ENCODE measurements around the gene DDX10. TPM values are rescaled to one million over a fixed set of nuclear protein-coding genes. Genes with fewer than 3 reads are reported as not detected.
"Not testable (repeated sequence)": the region's sequence is repeated elsewhere in the genome, so short reads cannot be mapped to it uniquely, and the experiment has no call there.

The DDX10 gene
- total RNA-seq, 1 donor from 2014 or later, result 32.2 TPM

DNA sequence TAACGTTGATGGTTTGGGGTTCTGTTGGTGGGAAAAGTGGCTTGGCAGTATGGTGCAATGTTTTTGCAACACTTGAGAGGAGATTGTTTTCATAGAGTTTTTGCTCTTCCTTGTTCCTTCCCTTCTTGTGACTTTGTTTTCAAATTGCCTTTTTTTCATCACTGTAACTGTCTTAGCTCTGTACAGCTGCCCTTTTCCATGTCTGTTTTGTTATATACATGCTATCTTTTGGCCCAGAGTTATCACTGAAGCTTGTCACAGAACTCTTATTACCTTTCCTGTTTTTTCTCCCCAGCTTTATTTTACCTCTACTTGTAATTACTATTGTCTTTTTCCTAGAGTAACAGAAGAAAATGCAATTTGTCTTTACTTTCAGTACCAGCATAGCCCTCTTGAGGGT, 154.1 kb downstream of the DDX10 start:
- Histone ChIP-seq H3K9me3 (ENCODE audit: insufficient read depth, low read depth, low read length) (no peaks in the 10 kb centered on the region), H3K4me1 (ENCODE audit: insufficient read depth, low read length) (no peaks in the 10 kb centered on the region), H3K9ac (ENCODE audit: low read length) (no peak overlapping the region), H2AFZ (ENCODE audit: low read depth, low read length) (no peak overlapping the region), H3K4me3 (ENCODE audit: insufficient read depth, low read depth, low read length) (no peak overlapping the region), H3K36me3 (ENCODE audit: insufficient read depth, low read length) (no peaks in the 10 kb centered on the region), H3K27ac (ENCODE audit: low read depth, low read length) (no peak overlapping the region), H4K20me1 (ENCODE audit: insufficient read depth, low read length) (no peaks in the 10 kb centered on the region), H3K27me3 (ENCODE audit: insufficient read depth, low read length) (no peaks in the 10 kb centered on the region), H3K79me2 (ENCODE audit: insufficient read depth, low read length) (peaks cover 2% of the 10 kb centered on the region), H3K4me2 (ENCODE audit: low read length) (no peak overlapping the region)
- H3K4me3 Mint-ChIP-seq (ENCODE audit: unreplicated experiment), result no peak overlapping the region
- H3K9me3 Mint-ChIP-seq (ENCODE audit: unreplicated experiment), result no peaks in the 10 kb centered on the region
- TF ChIP-seq, protein P1, sequence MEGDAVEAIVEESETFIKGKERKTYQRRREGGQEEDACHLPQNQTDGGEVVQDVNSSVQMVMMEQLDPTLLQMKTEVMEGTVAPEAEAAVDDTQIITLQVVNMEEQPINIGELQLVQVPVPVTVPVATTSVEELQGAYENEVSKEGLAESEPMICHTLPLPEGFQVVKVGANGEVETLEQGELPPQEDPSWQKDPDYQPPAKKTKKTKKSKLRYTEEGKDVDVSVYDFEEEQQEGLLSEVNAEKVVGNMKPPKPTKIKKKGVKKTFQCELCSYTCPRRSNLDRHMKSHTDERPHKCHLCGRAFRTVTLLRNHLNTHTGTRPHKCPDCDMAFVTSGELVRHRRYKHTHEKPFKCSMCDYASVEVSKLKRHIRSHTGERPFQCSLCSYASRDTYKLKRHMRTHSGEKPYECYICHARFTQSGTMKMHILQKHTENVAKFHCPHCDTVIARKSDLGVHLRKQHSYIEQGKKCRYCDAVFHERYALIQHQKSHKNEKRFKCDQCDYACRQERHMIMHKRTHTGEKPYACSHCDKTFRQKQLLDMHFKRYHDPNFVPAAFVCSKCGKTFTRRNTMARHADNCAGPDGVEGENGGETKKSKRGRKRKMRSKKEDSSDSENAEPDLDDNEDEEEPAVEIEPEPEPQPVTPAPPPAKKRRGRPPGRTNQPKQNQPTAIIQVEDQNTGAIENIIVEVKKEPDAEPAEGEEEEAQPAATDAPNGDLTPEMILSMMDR (IDR thresholded peaks at IDR 0.05; ENCODE audit: insufficient read depth, low read depth, low read length), result no peak
- FAIRE-seq, result no peak
- peaks cover 2% of the 10 kb centered on the region for H3K36me3 Mint-ChIP-seq (ENCODE audit: low read depth, unreplicated experiment)
- H3K4me1 Mint-ChIP-seq (ENCODE audit: low read depth, unreplicated experiment), result peaks cover 3% of the 10 kb centered on the region
- DNase-seq (ENCODE audit: low read depth), result no peak
- no peak overlapping the region for H3K27ac Mint-ChIP-seq (ENCODE audit: unreplicated experiment)
- H3K27me3 Mint-ChIP-seq (ENCODE audit: low read depth, unreplicated experiment), result no peaks in the 10 kb centered on the region

DNA sequence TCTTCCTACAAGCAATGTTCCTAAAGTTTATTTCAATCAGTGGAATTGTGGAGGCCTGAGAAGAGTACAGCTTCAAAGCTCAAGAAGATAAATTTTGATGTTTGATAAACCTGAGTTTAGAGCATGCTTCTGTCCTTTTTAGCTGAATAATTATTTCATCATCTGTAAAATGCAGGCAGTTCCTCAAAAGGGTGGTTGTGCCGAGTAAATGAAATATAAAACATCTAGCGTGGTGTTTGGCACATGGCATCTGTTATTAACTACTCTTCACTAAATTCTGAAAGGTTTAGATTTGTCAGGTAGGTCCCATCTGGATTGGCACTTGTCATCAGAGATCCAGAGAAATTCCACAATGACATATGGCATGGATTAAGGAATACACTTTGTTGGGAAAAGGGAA, 155.1 kb downstream of the DDX10 start:
- Histone ChIP-seq H3K4me3 (ENCODE audit: insufficient read depth, low read depth, low read length) (no peak overlapping the region), H3K36me3 (ENCODE audit: insufficient read depth, low read length) (no peaks in the 10 kb centered on the region), H3K9me3 (ENCODE audit: insufficient read depth, low read depth, low read length) (no peaks in the 10 kb centered on the region), H3K4me2 (ENCODE audit: low read length) (no peak overlapping the region), H4K20me1 (ENCODE audit: insufficient read depth, low read length) (no peaks in the 10 kb centered on the region), H3K9ac (ENCODE audit: low read length) (no peak overlapping the region), H3K27ac (ENCODE audit: low read depth, low read length) (no peak overlapping the region), H2AFZ (ENCODE audit: low read depth, low read length) (no peak overlapping the region), H3K79me2 (ENCODE audit: insufficient read depth, low read length) (peaks cover 2% of the 10 kb centered on the region), H3K27me3 (ENCODE audit: insufficient read depth, low read length) (no peaks in the 10 kb centered on the region), H3K4me1 (ENCODE audit: insufficient read depth, low read length) (no peaks in the 10 kb centered on the region)
- TF ChIP-seq EZH2 (IDR thresholded peaks at IDR 0.05; ENCODE audit: insufficient read depth, low read length), result no peak
- TF ChIP-seq, protein P1 (IDR thresholded peaks at IDR 0.05; ENCODE audit: insufficient read depth, low read depth, low read length), result no peak
- Mint-ChIP-seq H3K9me3 (ENCODE audit: unreplicated experiment) (no peaks in the 10 kb centered on the region), H3K36me3 (ENCODE audit: low read depth, unreplicated experiment) (peaks cover 2% of the 10 kb centered on the region), H3K4me1 (ENCODE audit: low read depth, unreplicated experiment) (peaks cover 3% of the 10 kb centered on the region), H3K27ac (ENCODE audit: unreplicated experiment) (no peak overlapping the region), H3K27me3 (ENCODE audit: low read depth, unreplicated experiment) (no peaks in the 10 kb centered on the region), H3K4me3 (ENCODE audit: unreplicated experiment) (no peak overlapping the region)
- no peak for DNase-seq (ENCODE audit: low read depth)
- no peak for FAIRE-seq

DNA sequence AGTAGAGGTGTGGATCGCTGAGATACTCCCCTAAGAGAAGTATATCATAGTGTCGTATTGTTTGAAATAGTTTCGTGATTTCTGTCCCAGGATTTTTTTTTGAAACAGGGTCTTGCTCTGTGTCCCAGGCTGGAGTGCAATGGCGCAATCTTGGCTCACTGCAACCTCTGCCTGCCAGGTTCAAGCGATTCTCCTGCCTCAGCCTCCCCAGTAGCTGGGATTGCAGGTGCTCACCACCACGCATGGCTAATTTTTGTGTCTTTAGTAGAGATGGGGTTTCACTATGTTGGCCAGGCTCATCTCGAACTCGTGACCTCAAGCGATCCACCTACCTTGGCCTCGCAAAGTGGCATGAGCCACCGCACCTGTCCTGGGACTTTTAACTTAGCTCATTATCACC, 159.1 kb downstream of the DDX10 start:
- H3K27me3 ChIP-seq (ENCODE audit: insufficient read depth, low read length); H3K4me3 Mint-ChIP-seq (ENCODE audit: unreplicated experiment); H3K27me3 Mint-ChIP-seq (ENCODE audit: low read depth, unreplicated experiment); H3K79me2 ChIP-seq (ENCODE audit: insufficient read depth, low read length); H4K20me1 ChIP-seq (ENCODE audit: insufficient read depth, low read length); DNase-seq (ENCODE audit: low read depth); H3K9ac ChIP-seq (ENCODE audit: low read length); H3K4me1 ChIP-seq (ENCODE audit: insufficient read depth, low read length); H3K4me3 ChIP-seq (ENCODE audit: insufficient read depth, low read depth, low read length); H2AFZ ChIP-seq (ENCODE audit: low read depth, low read length); H3K9me3 ChIP-seq (ENCODE audit: insufficient read depth, low read depth, low read length); FAIRE-seq; H3K4me1 Mint-ChIP-seq (ENCODE audit: low read depth, unreplicated experiment); H3K4me2 ChIP-seq (ENCODE audit: low read length); H3K9me3 Mint-ChIP-seq (ENCODE audit: unreplicated experiment); H3K27ac ChIP-seq (ENCODE audit: low read depth, low read length); H3K27ac Mint-ChIP-seq (ENCODE audit: unreplicated experiment); H3K36me3 ChIP-seq (ENCODE audit: insufficient read depth, low read length); H3K36me3 Mint-ChIP-seq (ENCODE audit: low read depth, unreplicated experiment): not testable (repeated sequence)
